HK-2 (cell line): ENCODE measurements around the gene CBARP.

ENCODE experiments used
- DNase-seq: peaks from one replicate; pipeline ENCODE4 v3.0.0-alpha.2; 2018; ENCODE audit not compliant: unreplicated experiment

The CBARP gene

GRCh38 chr19:1275976-1276627 is 38.3 kb upstream of the CBARP start:
- DNase-seq, result no peak

GRCh38 chr19:1275260-1275975 is 37.6 kb upstream of the CBARP start, which contains the start of gene FAM174C:
TSS of gene FAM174C (plus strand) at chr19:1275530. CDS start at chr19:1275550, 20 bp downstream.
- peak; percentile 98 for DNase-seq

GRCh38 chr19:1274852-1275259 is 37.1 kb upstream of the CBARP start:
- no peak for DNase-seq

GRCh38 chr19:1274081-1274851 is 36.5 kb upstream of the CBARP start:
- no peak for DNase-seq

GRCh38 chr19:1273263-1274041 is 35.6 kb upstream of the CBARP start:
- DNase-seq, result no peak

GRCh38 chr19:1272423-1273262 is 34.8 kb upstream of the CBARP start:
- no peak for DNase-seq

GRCh38 chr19:1271528-1272422 is 34.0 kb upstream of the CBARP start:
- DNase-seq, result no peak

- DNase-seq, result no peak
Observed at GRCh38 chr19:1270854-1271527, 33.2 kb upstream of the CBARP start.

GRCh38 chr19:1270213-1270853 is 32.5 kb upstream of the CBARP start:
- DNase-seq, result no peak

GRCh38 chr19:1269478-1270212 is 31.8 kb upstream of the CBARP start:
- DNase-seq, result peak; percentile 84

GRCh38 chr19:1269065-1269477 is 31.3 kb upstream of the CBARP start, which contains the start of gene CIRBP:
TSS of gene CIRBP (plus strand) at chr19:1269332. CDS start at chr19:1270934, 1,602 bp downstream.
- peak; percentile 99 for DNase-seq

- no peak for DNase-seq
Observed at GRCh38 chr19:1268226-1269064, 30.6 kb upstream of the CBARP start.

GRCh38 chr19:1267477-1268225 is 29.8 kb upstream of the CBARP start:
- no peak for DNase-seq

- peak; percentile 83 for DNase-seq
Observed at GRCh38 chr19:1266916-1267476, 29.2 kb upstream of the CBARP start.

GRCh38 chr19:1266129-1266915 is 28.5 kb upstream of the CBARP start:
- DNase-seq, result peak; percentile 88
